ENCODE results near the gene KRTAP3-1.
A peak's percentile ranks its signal among the peaks of the same experiment; 100 is the strongest.
"Not testable (repeated sequence)": the region's sequence is repeated elsewhere in the genome, so short reads cannot be mapped to it uniquely, and the experiment has no call there.

KRTAP3-1 gene

GRCh38 chr17:41015454-41015853 lies 6.5 kb upstream of the KRTAP3-1 start:
- DNase-seq (ENCODE audit: low read depth, low spot score), result no peak

- DNase-seq (ENCODE audit: low read depth, low spot score), result no peak
Observed at GRCh38 chr17:41013606-41014005, 4.7 kb upstream of the KRTAP3-1 start.

- DNase-seq (ENCODE audit: low read depth, low spot score), result no peak
Observed at GRCh38 chr17:41013181-41013580, 4.3 kb upstream of the KRTAP3-1 start.

- no peak for DNase-seq (ENCODE audit: low read depth, low spot score)
Observed at GRCh38 chr17:41012326-41013120, 3.6 kb upstream of the KRTAP3-1 start.

- DNase-seq (ENCODE audit: low read depth, low spot score), result no peak
Observed at GRCh38 chr17:41010441-41010840, 1.5 kb upstream of the KRTAP3-1 start.

- no peak for DNase-seq (ENCODE audit: low read depth, low spot score)
Observed at GRCh38 chr17:41009936-41010335, 1.0 kb upstream of the KRTAP3-1 start.

- peak; percentile 11 for DNase-seq (ENCODE audit: low read depth, low spot score)
Observed at GRCh38 chr17:41009301-41009760, 403 bp upstream of the KRTAP3-1 start.

- no peak for DNase-seq (ENCODE audit: low read depth, low spot score)
Observed at GRCh38 chr17:41004397-41004796, 4.5 kb downstream of the KRTAP3-1 start.

- no peak for DNase-seq (ENCODE audit: low read depth, low spot score)
Observed at GRCh38 chr17:41003926-41004325, 5.0 kb downstream of the KRTAP3-1 start.

GRCh38 chr17:41002814-41003213 lies 6.1 kb downstream of the KRTAP3-1 start:
- no peak for DNase-seq (ENCODE audit: low read depth, low spot score)

GRCh38 chr17:41001795-41002194 lies 7.1 kb downstream of the KRTAP3-1 start:
- DNase-seq (ENCODE audit: low read depth, low spot score), result no peak

- DNase-seq (ENCODE audit: low read depth, low spot score), result not testable (repeated sequence)
Observed at GRCh38 chr17:40999563-40999962, 9.4 kb downstream of the KRTAP3-1 start, which contains the start of gene KRTAP3-2. TSS of gene KRTAP3-2 (minus strand) at chr17:40999906. CDS start at chr17:40999853, 53 bp downstream.

- DNase-seq (ENCODE audit: low read depth, low spot score), result no peak
Observed at GRCh38 chr17:40997361-40997760, 11.6 kb downstream of the KRTAP3-1 start.

GRCh38 chr17:40996829-40997228 lies 12.1 kb downstream of the KRTAP3-1 start:
- no peak for DNase-seq (ENCODE audit: low read depth, low spot score)

- no peak for DNase-seq (ENCODE audit: low read depth, low spot score)
Observed at GRCh38 chr17:40995116-40995515, 13.8 kb downstream of the KRTAP3-1 start.

GRCh38 chr17:40993839-40994238 lies 15.1 kb downstream of the KRTAP3-1 start, which contains the start of gene KRTAP3-3:
TSS of gene KRTAP3-3 (minus strand) at chr17:40994164. CDS start at chr17:40994097, 67 bp downstream.
- DNase-seq (ENCODE audit: low read depth, low spot score), result no peak

- DNase-seq (ENCODE audit: low read depth, low spot score), result no peak
Observed at GRCh38 chr17:40993084-40993483, 15.8 kb downstream of the KRTAP3-1 start.

- no peak for DNase-seq (ENCODE audit: low read depth, low spot score)
Observed at GRCh38 chr17:40992666-40993065, 16.3 kb downstream of the KRTAP3-1 start.

GRCh38 chr17:40986920-40987319 lies 22.0 kb downstream of the KRTAP3-1 start:
- no peak for DNase-seq (ENCODE audit: low read depth, low spot score)

GRCh38 chr17:40984226-40984625 lies 24.7 kb downstream of the KRTAP3-1 start, which contains the start of gene KRT40:
TSS of gene KRT40 (minus strand) at chr17:40984326. CDS start at chr17:40984273, 53 bp downstream.
- no peak for DNase-seq (ENCODE audit: low read depth, low spot score)

GRCh38 chr17:40981115-40981514 lies 27.8 kb downstream of the KRTAP3-1 start:
- no peak for DNase-seq (ENCODE audit: low read depth, low spot score)

GRCh38 chr17:40980596-40980995 lies 28.3 kb downstream of the KRTAP3-1 start:
- DNase-seq (ENCODE audit: low read depth, low spot score), result peak; percentile 31

GRCh38 chr17:40980117-40980516 lies 28.8 kb downstream of the KRTAP3-1 start:
- DNase-seq (ENCODE audit: low read depth, low spot score), result no peak

Measured in ELF-1 (cell line).